Measurements from ENCODE around the gene MAP3K14. TPM values are rescaled to one million over a fixed set of nuclear protein-coding genes. Genes with fewer than 3 reads are reported as not detected.

Gene MAP3K14
- total and polyA plus RNA-seq, 10 of the 15 experiments (the other 5 are each of a cell fraction or from before 2014, with no cell fraction given): 2.1 to 33.3 (median 19.7) TPM

- TF ChIP-seq USF2 (IDR thresholded peaks at IDR 0.05; ENCODE audit: borderline replicate concordance, low read depth, low read length) (peak; percentile 76), MTA2 (IDR thresholded peaks at IDR 0.05; ENCODE audit: low read depth) (peak; percentile 86), STAT3 (IDR thresholded peaks at IDR 0.05; ENCODE audit: low read depth, low read length) (no peak), MXI1 (IDR thresholded peaks at IDR 0.05; ENCODE audit: low read depth, low read length) (no peak), DPF2 (IDR thresholded peaks at IDR 0.05) (peak; percentile 88), BCL3 (IDR thresholded peaks at IDR 0.05; ENCODE audit: borderline replicate concordance, insufficient read depth, low read depth, low read length, poor library complexity, severe bottlenecking) (peak; percentile 71), NFYA (IDR thresholded peaks at IDR 0.05; ENCODE audit: borderline replicate concordance, low read depth, low read length) (no peak), E2F8 (IDR thresholded peaks at IDR 0.05; ENCODE audit: low read depth, partially characterized antibody) (no peak), NR2F1 (conservative IDR thresholded peaks at IDR 0.05) (0 out of 2 replicates have a peak, but pooled peaks have one; percentile 11), PAX5 (IDR thresholded peaks at IDR 0.05; ENCODE audit: borderline replicate concordance, low read depth, low read length) (peak; percentile 86), USF1 (IDR thresholded peaks at IDR 0.05; ENCODE audit: borderline replicate concordance, extremely low read length, insufficient read depth, low read depth, low read length) (peak; percentile 79), IRF4 (IDR thresholded peaks at IDR 0.05; ENCODE audit: low read depth, low read length) (peak; percentile 90), CBFB (IDR thresholded peaks at IDR 0.05; ENCODE audit: low read depth) (0 out of 2 replicates have a peak, but pooled peaks have one; percentile 66), CREB1 (IDR thresholded peaks at IDR 0.05; ENCODE audit: low read depth) (0 out of 2 replicates have a peak, but pooled peaks have one; percentile 25), MEF2A (IDR thresholded peaks at IDR 0.05; ENCODE audit: insufficient read depth, low read depth, low read length) (0 out of 2 replicates have a peak, but pooled peaks have one; percentile 16), ZNF687 (IDR thresholded peaks at IDR 0.05) (no peak)
Measured at GRCh38 chr17:45353043-45353442, 36.2 kb upstream of the MAP3K14 start (continued).

All from GM12878 (cell line).